ENCODE data around the gene CFAP68. TPM values are rescaled to one million over a fixed set of nuclear protein-coding genes. Genes with fewer than 3 reads are reported as not detected.
"Not testable (repeated sequence)": the region's sequence is repeated elsewhere in the genome, so short reads cannot be mapped to it uniquely, and the experiment has no call there.

CFAP68 gene
- total and polyA plus RNA-seq, 4 donors: 15.2 to 49.0 (median 22.5) TPM

GRCh38 chr11:111878385-111878848 is 924 bp upstream of the CFAP68 start:
- ATAC-seq (ENCODE audit: insufficient read depth, low FRiP score): no peak
- H3K27me3 ChIP-seq (ENCODE audit: control insufficient read depth in 3 of 3, insufficient read depth in 3 of 3, low read length in 2 of 3): no peaks in the 10 kb centered on the region
- peak overlapping the region; percentile 95 to 99 for H3K9ac ChIP-seq (ENCODE audit: insufficient read depth in 1 of 2, low read length in 2 of 2)
- peak overlapping the region; percentile 82 to 93 for H3K27ac ChIP-seq (ENCODE audit: low read depth in 1 of 2, low read length in 1 of 2)
- H3K9me3 ChIP-seq (ENCODE audit: control insufficient read depth in 4 of 4, insufficient read depth in 3 of 4, low read length in 3 of 4): no peaks in the 10 kb centered on the region
- H3K4me3 ChIP-seq: peak overlapping the region; percentile 68
- 0 to 1% methylated on average over 13 of the region's 13 CpGs for WGBS, 2 donors
- no peak for TF ChIP-seq CTCF (IDR thresholded peaks at IDR 0.05; ENCODE audit: control extremely low read depth, extremely low read depth)
- DNase-seq: peak in 1 of 3 donors; percentile 78
- H3K36me3 ChIP-seq (ENCODE audit: control insufficient read depth in 4 of 4, insufficient read depth in 4 of 4, low read length in 4 of 4): peaks cover 0 to 15% (median 3%) of the 10 kb centered on the region in 4 donors
- peaks cover 0 to 7% (median 5%) of the 10 kb centered on the region in 5 donors for H3K4me1 ChIP-seq (ENCODE audit: control insufficient read depth in 5 of 5, insufficient read depth in 5 of 5, low read length in 5 of 5)

- peak overlapping the region; percentile 96 to 99 for H3K9ac ChIP-seq (ENCODE audit: insufficient read depth in 1 of 2, low read length in 2 of 2)
- peak overlapping the region; percentile 37 for H3K4me3 ChIP-seq
- H3K27ac ChIP-seq (ENCODE audit: low read depth in 1 of 2, low read length in 1 of 2): peak overlapping the region; percentile 82 to 93
- H3K9me3 ChIP-seq (ENCODE audit: control insufficient read depth in 4 of 4, insufficient read depth in 3 of 4, low read length in 3 of 4): no peaks in the 10 kb centered on the region
- no peak for TF ChIP-seq CTCF (IDR thresholded peaks at IDR 0.05; ENCODE audit: control extremely low read depth, extremely low read depth)
- peaks cover 0 to 7% (median 5%) of the 10 kb centered on the region in 5 donors for H3K4me1 ChIP-seq (ENCODE audit: control insufficient read depth in 5 of 5, insufficient read depth in 5 of 5, low read length in 5 of 5)
- no peak for DNase-seq
- ATAC-seq (ENCODE audit: insufficient read depth, low FRiP score): no peak
- H3K36me3 ChIP-seq (ENCODE audit: control insufficient read depth in 4 of 4, insufficient read depth in 4 of 4, low read length in 4 of 4): peaks cover 0 to 15% (median 3%) of the 10 kb centered on the region in 4 donors
- H3K27me3 ChIP-seq (ENCODE audit: control insufficient read depth in 3 of 3, insufficient read depth in 3 of 3, low read length in 2 of 3): no peaks in the 10 kb centered on the region
- whole genome bisulfite sequencing, 2 donors: 37 to 46% methylated on average over 6 of the region's 6 CpGs
Observed at GRCh38 chr11:111879637-111879960, 258 bp downstream of the CFAP68 start.

GRCh38 chr11:111882202-111882601 is 2.9 kb downstream of the CFAP68 start:
- ATAC-seq (ENCODE audit: insufficient read depth, low FRiP score): no peak
- no peak for TF ChIP-seq CTCF (IDR thresholded peaks at IDR 0.05; ENCODE audit: control extremely low read depth, extremely low read depth)
- Histone ChIP-seq H3K27me3 (ENCODE audit: control insufficient read depth in 3 of 3, insufficient read depth in 3 of 3, low read length in 2 of 3) (no peaks in the 10 kb centered on the region), H3K4me1 (ENCODE audit: control insufficient read depth in 5 of 5, insufficient read depth in 5 of 5, low read length in 5 of 5) (peaks cover 0 to 7% (median 5%) of the 10 kb centered on the region in 5 donors), H3K27ac (ENCODE audit: low read depth in 1 of 2, low read length in 1 of 2) (no peak overlapping the region), H3K4me3 (no peak overlapping the region), H3K9me3 (ENCODE audit: control insufficient read depth in 4 of 4, insufficient read depth in 3 of 4, low read length in 3 of 4) (no peaks in the 10 kb centered on the region), H3K9ac (ENCODE audit: insufficient read depth in 1 of 2, low read length in 2 of 2) (no peak overlapping the region), H3K36me3 (ENCODE audit: control insufficient read depth in 4 of 4, insufficient read depth in 4 of 4, low read length in 4 of 4) (peaks cover 0 to 2% (median 0%) of the 10 kb centered on the region in 4 donors)
- 86 to 89% methylated on average over 5 of the region's 5 CpGs for WGBS, 2 donors
- no peak for DNase-seq

- ATAC-seq (ENCODE audit: insufficient read depth, low FRiP score); H3K27me3 ChIP-seq (ENCODE audit: control insufficient read depth in 3 of 3, insufficient read depth in 3 of 3, low read length in 2 of 3); H3K36me3 ChIP-seq (ENCODE audit: control insufficient read depth in 4 of 4, insufficient read depth in 4 of 4, low read length in 4 of 4); DNase-seq; H3K27ac ChIP-seq (ENCODE audit: low read depth in 1 of 2, low read length in 1 of 2); H3K9ac ChIP-seq (ENCODE audit: insufficient read depth in 1 of 2, low read length in 2 of 2); H3K9me3 ChIP-seq (ENCODE audit: control insufficient read depth in 4 of 4, insufficient read depth in 3 of 4, low read length in 3 of 4); H3K4me3 ChIP-seq; H3K4me1 ChIP-seq (ENCODE audit: control insufficient read depth in 5 of 5, insufficient read depth in 5 of 5, low read length in 5 of 5): not testable (repeated sequence)
- WGBS, 2 donors: 86 to 98% methylated on average over 4 of the region's 4 CpGs
Observed at GRCh38 chr11:111885053-111885452, 5.7 kb downstream of the CFAP68 start.
